HG02943 (cell line): ENCODE results near the gene KCNA2.

Source experiments
- ATAC-seq: cut with Tn5 transposase; IDR thresholded peaks from one replicate; pipeline ENCODE4 v1.9.1; 2021; ENCODE audit warnings: mild to moderate bottlenecking, low read depth, moderate library complexity; ENCODE audit not compliant: unreplicated experiment

The KCNA2 gene

GRCh38 chr1:110605446-110605845, 712 bp downstream of the KCNA2 start:
- no peak for ATAC-seq

- ATAC-seq = no peak
Observed at GRCh38 chr1:110604586-110605148, 1.5 kb downstream of the KCNA2 start.

DNA sequence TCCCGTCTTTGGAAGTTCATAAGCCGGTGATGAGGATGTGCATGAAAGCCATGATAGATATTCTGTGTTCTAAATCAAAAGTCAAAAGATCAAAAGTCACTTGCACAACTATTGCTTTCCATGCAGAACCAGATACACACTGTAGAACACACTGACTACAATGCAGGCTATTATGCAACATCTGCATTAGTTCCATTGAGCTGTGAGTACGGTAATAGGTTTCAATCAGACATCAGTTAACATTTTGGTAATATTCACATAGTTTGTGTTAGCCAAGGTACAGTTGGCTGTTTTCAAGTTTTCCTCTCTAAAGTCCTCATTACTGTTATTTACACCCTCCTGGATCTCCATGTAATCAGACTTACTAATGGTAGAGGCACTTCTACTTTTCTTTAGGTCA, 3.1 kb downstream of the KCNA2 start:
- no peak for ATAC-seq

- ATAC-seq = no peak
Observed at GRCh38 chr1:110602466-110602865, 3.7 kb downstream of the KCNA2 start.

- ATAC-seq = no peak
Observed at GRCh38 chr1:110601332-110601731, 4.8 kb downstream of the KCNA2 start.

DNA sequence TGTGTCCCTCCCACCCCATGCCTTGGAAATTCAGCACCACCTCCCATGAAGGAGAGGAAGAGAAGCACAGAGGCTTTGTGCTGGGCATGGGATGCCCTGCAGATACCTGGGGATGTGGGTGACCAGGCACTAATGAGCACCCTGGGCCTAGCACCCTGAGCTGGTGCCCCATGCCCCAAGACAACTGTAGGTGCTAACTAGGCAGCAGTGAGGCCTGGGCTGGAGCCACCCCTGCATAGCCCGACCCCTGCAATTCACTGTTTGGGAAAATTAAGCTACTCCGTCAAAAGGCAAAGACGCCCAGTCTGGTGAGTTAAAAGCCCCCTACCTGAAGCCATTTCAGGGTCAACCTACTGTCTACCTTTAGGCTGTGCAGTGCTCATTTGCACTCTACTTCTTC, 5.4 kb downstream of the KCNA2 start:
- ATAC-seq = no peak

DNA sequence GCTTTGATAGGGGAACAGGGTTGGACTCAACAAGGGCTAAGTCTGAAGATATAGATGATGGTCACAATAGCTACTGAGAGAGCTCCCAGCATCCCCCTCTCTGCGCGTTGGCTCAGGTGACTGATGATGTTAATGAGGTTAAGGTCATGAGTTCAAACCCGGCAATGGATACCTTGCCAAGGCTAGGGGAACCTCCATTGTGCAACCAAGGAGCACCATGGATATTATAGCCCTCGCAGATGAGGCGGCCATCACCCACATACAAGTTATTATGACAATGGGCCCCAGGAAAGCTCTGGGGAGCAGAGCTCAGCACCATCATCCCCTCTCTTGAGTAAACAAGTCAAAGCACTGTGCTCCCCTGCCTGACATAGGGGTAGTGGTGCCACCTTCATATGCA, 8.2 kb downstream of the KCNA2 start:
- ATAC-seq = no peak

DNA sequence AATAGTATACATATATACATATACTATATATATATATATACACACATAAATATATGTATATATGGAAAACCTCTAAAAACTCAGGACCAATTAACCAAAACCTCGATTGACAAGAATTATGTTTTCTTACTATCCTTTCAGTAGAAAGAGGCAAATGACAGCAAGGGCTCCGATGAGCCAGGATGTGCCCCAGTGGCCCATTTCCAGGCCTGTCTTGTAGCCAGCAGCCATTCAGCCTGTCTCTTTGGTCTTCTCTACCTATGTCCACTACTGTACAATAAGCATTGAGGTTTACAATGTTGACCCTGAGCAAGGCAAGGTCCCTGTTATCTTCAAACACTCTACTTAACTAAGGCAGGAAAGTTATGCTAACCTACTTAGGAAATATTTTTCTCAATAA, 9.8 kb downstream of the KCNA2 start:
- ATAC-seq = no peak

GRCh38 chr1:110595353-110595710, 10.8 kb downstream of the KCNA2 start:
- no peak for ATAC-seq

DNA sequence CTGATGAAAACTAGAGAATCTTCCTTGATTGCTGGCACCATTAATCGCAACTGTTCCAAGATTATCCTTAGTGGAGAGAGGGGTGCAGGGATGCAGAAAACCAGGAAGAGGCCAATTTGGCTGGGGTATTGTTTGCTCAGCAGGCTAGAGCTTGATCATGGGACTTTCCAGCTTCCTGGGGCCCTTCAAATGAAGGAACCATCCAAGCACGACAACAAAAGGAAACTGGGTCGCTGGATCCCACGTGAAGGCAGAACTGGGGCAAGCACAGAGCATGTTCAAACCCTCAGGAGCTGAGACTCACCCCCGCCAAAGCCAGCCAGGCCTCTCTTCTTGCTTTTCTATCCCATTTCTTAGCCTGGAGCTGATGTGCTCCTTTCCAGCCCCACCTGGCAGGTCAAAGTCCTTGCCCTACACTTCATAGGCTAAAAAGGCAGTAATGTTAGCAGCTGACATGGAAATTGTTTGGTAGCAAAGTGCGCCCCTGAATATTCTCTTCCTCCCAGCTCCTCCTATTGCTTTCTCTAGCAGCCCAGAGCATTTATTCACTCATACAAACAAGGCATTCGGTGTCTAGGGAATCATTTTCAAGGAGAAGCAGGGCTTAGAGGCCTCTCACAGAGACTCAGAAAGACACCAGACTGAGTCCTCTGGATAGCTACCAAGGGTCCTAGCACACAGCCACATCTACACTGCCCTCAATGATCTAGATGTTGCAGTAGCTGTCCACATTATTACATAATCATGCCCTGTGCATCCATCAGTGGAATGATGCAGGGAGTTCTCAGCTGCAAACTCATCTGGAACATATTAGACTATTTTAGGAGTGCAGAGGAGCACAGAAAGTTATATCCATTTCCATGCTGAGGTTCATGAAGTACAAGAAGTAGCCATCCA, 11.5 kb downstream of the KCNA2 start:
- ATAC-seq = no peak

DNA sequence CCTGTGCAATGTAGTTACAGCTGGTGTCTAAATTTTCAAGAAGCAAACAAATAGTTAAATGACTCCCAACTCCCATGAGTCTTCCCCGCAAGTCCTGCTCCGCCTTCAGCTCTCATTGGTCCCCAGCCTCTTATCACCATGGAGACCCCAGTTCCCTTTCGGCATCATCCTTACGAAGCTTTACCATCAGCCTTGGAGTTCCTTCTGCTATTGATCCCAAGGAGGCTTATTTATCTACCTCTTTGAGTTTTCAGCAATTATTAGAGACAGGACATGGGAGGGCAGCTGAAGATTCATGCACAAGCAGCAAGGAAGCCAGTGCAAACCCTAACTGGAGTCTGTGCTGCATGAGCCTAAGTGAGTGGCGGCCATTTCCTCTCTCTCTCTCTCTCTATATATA, 12.3 kb downstream of the KCNA2 start:
- ATAC-seq = no peak

GRCh38 chr1:110591956-110592355, 14.2 kb downstream of the KCNA2 start:
- no peak for ATAC-seq

- ATAC-seq = no peak
Observed at GRCh38 chr1:110588991-110589390, 17.2 kb downstream of the KCNA2 start.

- no peak for ATAC-seq
Observed at GRCh38 chr1:110588486-110588885, 17.7 kb downstream of the KCNA2 start.

DNA sequence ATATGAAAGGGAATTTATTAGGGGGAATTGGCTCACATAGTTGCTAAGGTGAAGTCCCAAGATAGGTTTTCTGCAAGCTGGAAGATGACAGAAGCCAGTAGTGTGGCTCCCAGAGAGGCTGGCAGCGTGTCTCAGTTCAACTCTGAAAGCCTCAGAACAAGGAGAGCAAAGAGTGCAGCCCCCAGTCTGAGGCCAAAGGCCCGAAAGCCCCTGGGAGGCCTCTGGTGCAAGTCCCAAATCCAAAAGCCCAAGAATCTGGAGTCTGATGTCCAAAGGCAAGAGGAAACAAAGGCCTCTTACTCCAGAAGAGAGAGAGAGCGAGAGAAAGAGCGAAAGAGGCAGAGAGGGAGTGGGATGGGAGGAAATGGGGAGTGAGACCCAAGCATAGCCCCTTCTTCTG, 18.3 kb downstream of the KCNA2 start:
- no peak for ATAC-seq

DNA sequence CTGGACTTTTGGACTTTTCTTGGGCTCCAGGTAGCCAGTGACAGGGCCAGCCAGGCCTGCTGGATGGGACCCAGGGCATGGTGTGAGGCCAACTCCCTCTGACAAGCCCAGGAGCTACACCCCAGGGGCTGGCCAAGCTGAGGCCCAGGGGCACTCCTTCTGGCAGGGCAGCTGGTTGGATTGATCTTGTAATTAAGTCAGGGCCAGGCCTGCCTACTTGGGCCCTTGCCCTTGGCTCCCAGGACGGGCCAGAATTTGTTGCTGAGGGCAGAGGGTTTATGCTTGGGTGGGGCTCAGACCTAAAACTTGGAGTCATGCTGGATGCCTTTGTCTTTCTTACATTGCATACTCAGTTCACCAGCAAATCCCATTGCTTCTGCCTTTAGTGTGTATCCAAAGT, 20.7 kb downstream of the KCNA2 start:
- ATAC-seq = no peak

GRCh38 chr1:110584045-110584444, 22.1 kb downstream of the KCNA2 start:
- ATAC-seq = no peak

DNA sequence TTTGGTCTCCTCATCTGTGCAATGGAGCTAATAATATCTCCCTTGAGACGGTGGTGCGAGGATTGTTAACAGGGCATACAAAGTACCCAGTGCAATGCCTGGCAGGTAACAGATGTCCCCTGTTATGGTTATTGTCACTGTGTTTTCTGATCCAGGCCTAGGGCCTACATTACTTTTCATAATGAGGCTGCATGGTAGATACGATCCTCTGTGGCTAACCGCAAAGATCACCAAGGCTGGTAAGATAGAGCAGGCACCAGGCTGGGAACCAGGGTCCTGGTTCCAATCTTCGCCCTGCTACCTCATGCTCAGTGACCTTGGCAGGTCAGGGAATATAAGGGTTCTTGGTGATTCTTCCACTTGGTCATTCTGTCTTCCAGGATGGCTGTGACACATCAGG, 22.7 kb downstream of the KCNA2 start:
- ATAC-seq = no peak

GRCh38 chr1:110582378-110582777, 23.8 kb downstream of the KCNA2 start:
- no peak for ATAC-seq

GRCh38 chr1:110581682-110582145, 24.4 kb downstream of the KCNA2 start:
- ATAC-seq = no peak

- ATAC-seq = no peak
Observed at GRCh38 chr1:110580244-110580643, 25.9 kb downstream of the KCNA2 start.

- ATAC-seq = no peak
Observed at GRCh38 chr1:110579460-110579859, 26.7 kb downstream of the KCNA2 start.
